ENCODE data around the gene FAM229B.

GRCh38 chr6:112122756-112123155 is 35.4 kb downstream of the FAM229B start:
- TF ChIP-seq CTCF (IDR thresholded peaks at IDR 0.05) (no peak), POLR2A (IDR thresholded peaks at IDR 0.05) (no peak), POLR2AphosphoS5 (IDR thresholded peaks at IDR 0.05) (no peak), EP300 (IDR thresholded peaks at IDR 0.05) (no peak)

All from gastroesophageal sphincter (tissue), 3 donors.